HG03135 (cell line): ENCODE data around the gene ASIC5.
"Not testable (repeated sequence)": the region's sequence is repeated elsewhere in the genome, so short reads cannot be mapped to it uniquely, and the experiment has no call there.

Experiments
- ATAC-seq: cut with Tn5 transposase; IDR thresholded peaks from one replicate; pipeline ENCODE4 v1.9.1; 2021; ENCODE audit warnings: mild to moderate bottlenecking, moderate library complexity; ENCODE audit not compliant: unreplicated experiment

ASIC5 gene

DNA sequence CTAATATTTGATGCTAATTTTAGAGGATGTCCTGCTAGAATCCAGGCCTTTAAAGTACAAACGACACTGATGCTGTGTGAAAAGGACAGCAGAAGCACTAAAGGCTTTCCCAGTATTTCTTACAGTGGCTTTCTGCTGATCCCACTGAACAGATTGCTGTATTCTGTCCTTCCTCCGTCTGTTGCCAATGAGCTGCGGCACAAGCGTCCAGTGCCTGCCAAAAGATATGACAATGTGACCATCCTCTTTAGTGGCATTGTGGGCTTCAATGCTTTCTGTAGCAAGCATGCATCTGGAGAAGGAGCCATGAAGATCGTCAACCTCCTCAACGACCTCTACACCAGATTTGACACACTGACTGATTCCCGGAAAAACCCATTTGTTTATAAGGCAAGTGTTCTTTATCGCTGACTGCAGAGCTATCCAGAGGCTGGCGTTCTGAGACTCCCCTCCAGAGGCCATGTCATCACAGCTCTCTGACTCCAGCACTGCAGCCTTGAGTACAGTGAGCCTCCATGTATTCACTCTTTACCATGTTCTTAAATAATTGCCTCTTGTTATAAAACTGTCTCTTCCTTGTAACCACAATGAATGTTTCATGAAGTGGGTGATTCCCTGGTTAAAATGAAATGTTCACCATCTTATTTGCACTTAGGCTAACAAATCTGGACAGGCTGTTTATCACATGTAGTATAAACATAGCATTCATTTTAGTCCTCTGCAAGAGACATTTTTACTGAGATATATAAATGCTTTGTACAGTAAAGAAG lies 63.7 kb downstream of the ASIC5 start:
- no peak for ATAC-seq

DNA sequence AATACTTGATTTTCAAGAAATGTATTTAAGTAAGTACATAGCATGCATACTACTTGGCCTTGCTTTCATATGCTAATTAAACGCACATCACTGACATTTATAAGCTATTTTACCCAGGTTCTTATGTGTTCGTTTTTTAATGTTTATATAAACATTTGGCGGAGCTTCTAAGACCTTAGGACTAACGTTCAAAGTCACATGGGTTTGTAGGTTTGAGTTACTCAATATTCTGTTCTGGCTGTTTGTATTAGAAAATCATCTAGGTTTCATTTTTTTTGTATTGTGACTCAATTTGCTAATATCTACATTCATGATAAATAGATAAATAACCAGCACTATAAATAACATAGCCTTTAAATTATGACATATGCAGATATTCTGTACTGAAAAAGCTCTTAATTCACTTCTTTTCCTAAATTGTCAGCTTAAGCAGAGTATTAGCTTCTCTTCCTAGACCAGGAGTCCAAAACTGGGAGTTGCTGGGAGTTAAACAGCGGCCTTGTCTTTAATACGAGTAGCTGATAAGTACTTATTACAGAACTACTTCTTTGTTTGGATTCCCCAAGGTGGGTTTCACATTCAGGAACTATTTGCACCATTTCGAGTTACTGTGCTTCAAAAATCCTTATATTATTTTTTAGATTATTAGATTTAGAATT lies 65.3 kb downstream of the ASIC5 start:
- ATAC-seq: no peak

GRCh38 chr4:155799794-155800123 lies 66.3 kb downstream of the ASIC5 start:
- no peak for ATAC-seq

DNA sequence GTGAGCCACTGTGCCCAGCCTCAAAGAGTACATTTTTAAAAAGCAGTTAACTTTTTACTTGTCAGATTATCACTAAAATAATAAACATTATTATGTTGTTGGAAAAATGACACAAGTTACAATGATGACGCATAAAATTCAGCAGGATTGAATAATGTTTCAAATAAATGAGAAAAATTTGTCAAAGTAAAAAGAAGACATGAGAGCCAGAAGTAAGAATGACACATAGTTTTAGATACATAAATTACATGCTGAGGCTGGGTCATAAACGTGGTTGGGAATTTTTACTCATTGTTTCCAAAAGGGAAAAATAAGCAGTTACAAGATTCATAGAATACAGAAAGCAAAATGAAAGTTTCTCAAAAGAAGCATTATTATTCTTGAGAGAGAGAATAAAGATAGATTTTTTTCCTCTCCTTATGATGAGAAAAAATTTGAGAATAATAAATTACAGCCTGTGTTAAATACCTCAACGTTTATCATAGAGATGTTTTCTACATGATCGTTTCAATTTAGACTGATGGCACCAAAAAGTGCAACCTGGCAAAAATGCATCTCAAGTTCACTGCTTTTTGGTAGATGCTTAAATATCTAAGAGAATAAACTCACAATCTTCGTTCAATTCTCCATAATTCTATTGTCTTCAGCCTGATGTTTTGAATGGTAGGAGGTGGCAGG lies 66.8 kb downstream of the ASIC5 start:
- ATAC-seq: no peak

GRCh38 chr4:155797581-155797980 lies 68.5 kb downstream of the ASIC5 start:
- not testable (repeated sequence) for ATAC-seq

- peak; percentile 91 for ATAC-seq
Measured at GRCh38 chr4:155795991-155796390, 70.1 kb downstream of the ASIC5 start.

DNA sequence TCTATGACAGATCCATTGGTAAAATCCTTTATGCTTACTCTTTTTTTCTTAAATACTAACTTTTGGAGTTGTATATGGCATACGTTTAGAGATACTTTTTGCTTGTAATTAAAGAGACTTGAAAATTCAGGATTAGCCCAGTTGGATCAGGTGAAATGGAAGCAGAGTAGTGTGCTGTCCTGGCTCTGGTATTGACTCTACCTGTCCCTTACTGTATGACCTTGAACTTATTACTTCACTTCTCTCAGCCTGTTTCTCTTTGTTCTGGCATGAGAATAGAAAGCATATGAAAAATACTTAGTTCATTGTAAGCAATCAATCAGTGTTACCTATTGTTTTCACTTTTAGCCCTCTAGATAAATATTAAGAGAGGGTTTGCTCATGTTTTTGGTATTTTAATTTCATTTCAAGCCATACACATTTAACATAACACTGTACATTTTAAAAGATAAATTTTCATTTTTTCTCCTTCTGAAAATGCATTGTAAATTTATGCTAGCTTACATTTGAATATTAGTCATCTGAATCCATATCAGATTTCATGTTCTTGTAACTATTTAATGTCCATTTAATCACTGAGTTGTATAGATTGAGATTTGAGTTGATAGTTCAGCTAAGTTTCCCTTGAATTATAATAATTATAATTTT lies 71.4 kb downstream of the ASIC5 start:
- no peak for ATAC-seq

DNA sequence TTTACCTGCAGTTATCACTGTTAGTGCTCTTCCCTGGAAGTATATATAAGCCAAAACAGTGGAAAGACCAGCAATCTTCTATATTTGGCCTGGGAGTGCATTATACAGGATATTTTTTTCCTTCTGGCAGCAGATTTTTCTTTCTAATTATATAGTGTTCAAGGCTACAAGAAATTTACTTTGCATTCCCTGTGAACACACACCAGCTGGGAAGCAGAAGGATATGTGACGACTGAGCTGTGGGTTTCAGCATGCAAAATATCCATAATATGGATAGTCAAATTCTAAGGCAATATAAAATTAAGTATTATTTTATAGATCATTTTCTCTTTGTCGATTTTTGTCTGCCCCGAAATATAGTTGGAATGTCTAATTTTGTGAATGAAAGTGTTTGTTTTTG lies 76.1 kb downstream of the ASIC5 start:
- no peak for ATAC-seq

DNA sequence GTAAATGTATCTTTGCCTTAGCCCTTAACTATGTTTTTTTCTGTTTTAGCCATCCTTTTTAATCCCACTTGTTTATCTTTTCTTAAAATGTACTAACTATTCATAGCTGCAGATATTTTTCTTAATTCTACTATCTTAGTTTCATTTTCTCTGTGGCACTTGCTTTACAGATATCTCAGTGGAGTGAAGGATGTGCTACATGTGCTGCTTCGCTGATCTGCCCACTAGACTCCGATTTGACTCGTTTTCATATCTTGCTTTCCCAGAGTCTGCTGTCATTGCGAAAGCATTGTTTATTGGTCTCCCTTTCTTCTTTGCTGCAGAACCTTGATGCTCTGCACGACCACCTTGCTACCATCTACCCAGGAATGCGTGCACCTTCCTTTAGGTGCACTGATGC lies 76.7 kb downstream of the ASIC5 start:
- peak; percentile 43 for ATAC-seq

DNA sequence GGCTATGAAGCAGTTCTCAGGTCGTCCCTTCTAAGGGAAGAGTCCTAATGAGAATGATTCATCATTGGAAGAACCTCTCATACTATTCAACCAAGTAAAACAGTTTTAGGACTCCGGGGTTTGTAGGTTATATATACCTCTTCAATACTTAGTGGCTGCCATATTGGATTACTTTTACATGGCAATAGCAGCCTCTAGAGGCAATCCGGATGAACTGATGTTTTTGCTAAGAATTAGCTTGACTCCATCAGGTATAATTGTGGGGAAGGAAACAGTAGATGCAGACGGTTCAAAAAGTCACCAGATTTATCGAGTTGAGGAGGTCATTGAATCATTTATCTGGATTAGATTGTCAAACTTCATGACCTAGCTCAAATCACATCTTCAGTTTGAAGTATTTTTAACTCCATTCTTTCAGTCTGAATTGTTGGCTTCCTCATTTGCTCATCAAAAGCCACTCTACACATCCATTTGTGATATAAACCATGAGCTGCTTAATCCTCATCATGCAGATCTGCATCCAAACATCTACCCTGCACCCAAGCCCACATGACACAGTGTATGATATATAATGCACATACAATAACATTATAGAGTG lies 78.9 kb downstream of the ASIC5 start:
- ATAC-seq: peak; percentile 94

GRCh38 chr4:155785828-155786227 lies 80.2 kb downstream of the ASIC5 start:
- no peak for ATAC-seq

- ATAC-seq: no peak
Measured at GRCh38 chr4:155784637-155785036, 81.4 kb downstream of the ASIC5 start.

DNA sequence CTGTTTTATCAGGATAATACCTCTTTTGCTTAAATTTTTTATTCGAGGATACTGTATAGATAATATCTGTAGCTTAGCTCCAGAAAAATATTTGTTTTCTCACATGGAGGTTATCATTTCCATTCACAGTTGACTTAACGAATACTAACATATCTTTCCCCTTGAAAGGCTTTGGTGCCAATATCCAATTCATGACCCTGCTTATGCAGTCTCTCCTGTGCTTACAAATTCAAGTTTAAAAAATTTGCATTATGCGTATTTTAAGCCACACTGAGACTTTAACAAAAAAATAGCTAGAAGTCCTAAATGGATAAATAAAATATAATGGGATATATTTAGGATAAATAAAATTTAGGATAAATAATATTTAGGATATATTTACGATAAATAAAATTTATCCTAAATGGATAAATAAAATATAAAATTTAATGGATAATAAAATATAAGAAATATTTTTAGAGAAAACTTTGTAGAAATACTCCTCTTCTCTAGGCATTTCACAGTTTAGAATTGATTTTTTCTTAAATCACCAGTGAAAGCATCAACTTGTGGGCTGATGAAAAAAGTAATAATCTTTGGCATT lies 84.7 kb downstream of the ASIC5 start:
- no peak for ATAC-seq

DNA sequence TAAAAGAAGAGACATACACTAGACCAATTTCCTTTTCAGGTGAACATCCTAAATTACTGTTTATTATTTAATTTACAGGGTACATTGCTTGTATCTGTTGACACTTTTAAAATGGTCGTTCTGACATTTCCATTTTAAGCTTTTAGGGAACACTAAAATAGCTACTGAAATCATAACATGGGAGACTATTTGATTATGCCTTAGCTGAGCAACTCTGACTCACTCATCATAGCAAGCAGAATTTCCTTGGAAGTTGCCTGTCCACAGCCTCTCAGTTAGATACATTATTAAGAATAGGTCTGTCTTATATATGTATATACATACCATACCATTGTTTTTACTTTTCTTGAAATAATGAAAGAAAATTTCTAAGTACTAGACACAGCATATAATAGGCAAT lies 85.3 kb downstream of the ASIC5 start:
- ATAC-seq: no peak
